Activated T-cell treated with anti-CD3 and anti-CD28 coated beads for 48 hours (primary cell): ENCODE data around the gene RHEX.

Experiments used
- DNase-seq: peaks from one replicate; pipeline ENCODE4 v3.0.0-alpha.2; 2020; ENCODE audit warnings: low read depth

Gene RHEX

DNA sequence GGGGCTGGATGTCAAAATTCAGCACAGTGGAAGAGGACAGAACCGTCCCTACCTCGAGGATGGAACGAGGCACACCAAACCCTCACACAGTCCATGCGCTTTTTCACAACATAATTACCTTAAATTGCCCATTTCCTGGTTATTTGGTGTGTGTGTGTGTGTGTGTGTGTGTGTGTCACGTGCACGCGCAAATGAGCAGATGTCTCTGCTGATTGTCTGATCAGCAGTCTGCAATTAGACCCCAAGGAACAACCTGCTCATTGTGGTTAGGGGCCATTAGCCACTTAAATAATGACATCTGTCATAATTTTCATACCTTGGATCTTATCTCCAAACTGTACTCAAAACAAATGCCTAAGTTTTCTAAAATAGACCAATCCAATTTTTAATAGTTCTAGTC is 41.1 kb downstream of the RHEX start:
- DNase-seq = no peak

DNA sequence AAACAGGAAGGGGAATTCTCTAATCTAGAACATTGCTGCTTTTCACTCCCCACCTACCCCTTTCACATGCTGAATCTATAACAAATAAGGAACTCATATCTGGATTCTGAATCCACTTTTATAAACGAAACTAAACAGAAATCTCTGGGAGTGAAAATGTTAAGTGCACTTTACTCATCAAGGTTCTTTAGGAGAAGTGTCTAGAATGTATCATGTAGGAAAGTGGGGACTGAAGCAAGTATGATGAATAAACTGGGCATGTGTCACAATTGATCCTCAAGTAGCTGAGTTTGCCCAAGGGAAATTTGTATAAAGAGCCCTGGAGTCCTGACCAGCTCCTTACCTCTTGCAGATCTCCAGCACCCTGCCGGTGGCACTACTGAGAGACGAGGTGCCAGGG is 44.4 kb downstream of the RHEX start:
- DNase-seq = no peak

DNA sequence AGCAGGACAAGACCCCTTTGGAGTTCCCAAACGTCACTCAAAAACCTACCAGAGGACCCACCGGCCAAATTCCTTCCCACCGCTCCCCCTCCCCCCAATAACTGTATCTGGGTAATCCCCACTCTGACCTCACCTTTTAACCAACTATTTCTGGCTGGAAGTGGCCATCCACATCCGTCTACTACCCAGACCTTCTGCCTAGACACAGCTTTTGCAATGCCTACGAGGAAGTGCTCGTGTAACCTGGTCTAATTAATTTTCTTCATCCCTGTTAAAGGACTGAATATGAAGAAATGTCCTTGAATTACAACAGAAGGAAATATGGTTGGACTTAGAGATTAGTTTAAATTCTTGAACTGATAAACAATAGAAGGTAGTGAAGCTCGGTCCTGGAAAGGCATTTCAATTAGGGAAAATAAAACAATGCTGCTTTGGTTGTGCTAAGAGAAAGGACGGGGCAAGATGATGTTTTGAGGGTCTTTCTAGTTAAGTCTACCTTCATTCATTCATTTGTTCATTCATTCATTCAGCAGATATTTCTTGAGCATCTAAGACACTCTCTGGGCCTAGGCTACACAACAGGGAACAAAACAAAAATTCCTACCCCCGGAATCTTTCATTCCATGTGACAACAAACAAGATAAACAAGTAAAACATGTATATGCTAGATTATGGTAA is 45.4 kb downstream of the RHEX start:
- DNase-seq = no peak

DNA sequence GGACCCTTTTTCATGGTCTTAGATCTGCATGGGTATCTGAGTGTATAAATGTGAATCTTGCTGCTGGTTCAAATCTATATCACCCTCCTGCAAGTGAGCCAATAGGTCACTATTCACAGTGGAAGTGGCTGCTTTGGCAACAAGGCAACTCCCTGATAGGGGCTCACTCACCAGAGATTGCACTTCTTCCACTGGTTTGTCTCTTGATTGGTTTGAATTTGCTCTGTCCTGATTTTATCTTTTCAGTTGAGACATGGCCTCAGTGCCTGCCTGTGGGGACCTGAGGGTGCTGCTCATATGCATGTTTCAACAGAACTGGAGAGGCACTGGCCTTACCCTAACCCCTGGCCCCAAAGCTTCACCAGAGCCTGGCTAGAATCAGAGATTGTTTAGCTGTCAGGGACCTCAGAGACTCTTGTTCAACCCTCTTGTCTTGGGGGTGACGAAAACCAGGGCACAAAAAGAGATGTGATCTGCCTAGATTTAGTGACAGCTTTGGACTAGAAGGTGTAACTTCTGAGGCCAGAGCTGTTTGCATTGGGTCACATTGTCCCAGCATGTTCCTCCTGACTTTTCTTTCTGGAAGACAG is 47.3 kb downstream of the RHEX start:
- DNase-seq = no peak

DNA sequence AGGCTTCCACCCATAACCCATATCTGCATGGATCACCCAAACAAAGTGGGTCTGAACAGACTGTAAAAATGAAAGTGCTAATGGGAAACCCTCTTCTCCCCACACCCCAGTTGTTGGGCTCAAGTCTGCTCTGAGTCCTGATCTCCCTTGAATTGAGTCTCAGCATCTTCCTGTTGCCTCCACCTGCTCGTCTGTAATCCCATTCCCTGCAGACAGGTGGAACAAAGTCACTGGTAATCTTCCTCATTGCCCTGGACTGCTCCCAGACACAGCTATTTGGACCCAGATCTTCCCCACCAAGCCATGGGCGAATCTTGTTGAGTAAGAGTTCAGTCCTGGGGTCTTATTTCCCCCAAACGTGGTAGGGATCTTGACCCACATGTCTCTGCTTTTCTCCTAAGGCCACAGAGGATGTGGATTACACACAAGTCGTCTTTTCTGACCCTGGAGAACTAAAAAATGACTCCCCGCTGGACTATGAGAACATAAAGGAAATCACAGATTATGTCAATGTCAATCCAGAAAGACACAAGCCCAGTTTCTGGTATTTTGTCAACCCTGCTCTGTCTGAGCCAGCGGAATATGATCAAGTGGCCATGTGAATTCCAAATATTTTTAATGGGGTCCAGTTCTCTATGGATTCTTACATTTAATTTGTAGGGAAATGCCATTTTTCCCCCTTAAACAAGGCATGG is 48.5 kb downstream of the RHEX start:
- no peak for DNase-seq

DNA sequence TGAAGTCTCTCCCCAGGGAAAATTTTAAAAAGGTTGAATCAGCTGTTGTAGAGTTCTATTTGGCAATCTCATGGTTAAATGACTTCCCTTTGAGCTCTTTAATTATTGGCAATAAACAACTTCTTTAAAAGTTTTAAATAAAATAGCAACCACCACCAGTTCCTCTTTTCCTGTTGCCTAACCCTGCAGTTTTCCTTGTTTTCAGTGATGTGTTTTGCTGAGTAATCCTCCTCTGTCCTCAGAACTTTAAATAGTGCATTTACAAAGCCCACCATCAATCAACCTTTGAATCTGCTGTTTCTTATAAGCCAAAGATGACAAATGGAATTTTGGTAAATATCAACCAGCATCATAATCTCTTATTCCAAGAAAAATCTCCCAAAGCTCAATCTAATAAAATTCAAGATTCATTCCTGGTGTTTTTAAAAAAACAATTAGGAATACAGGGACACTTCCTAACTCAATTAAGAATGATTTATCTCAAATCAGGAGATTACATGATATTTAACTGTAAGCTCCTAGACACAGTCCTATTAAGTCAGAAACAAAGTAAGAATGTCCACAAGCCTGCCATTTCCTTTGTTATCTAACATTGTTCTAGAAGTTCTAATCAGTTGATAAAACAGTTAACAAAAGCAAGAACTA is 49.4 kb downstream of the RHEX start:
- no peak for DNase-seq

DNA sequence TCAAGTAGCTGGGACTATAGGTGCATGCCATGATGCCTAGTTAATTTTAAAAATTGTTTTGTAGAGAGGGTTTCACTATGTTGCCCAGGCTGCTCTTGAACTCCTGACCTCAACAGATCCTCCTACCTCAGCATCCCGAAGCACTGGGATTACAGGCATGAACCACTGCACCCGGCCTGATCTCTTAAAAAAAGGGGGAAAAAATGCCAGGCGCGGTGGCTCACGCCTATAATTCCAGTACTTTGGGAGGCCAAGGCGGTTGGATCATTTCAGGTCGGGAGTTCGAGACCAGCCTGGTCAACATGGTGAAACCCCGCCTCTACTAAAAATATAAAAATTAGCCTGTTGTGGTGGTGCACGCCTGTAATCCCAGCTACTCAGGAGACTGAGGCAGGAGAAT is 51.0 kb downstream of the RHEX start:
- DNase-seq = no peak

DNA sequence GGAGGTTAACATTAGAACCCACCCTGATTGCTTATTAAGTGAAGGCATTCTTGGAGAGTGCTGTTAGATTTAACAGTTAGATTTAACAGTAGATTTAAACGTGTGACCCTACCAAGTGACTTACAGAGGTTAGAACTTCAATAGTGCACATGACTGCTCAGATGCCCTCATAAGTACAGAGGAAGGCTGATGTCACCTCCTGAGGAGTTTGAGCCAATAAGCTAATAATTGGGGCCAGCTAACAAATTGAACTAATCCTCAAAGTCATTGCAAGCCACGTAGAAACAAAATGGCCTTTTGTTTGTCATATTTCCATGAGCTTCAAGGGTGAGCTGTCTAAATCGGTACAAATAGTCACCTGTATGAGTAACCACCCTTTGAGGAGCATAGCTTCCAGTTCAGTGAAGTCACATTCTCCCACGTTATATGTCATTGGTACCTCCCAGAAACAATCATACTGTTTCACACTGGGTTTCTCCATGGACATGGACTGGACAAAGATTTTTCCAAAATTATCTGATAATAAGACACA is 52.6 kb downstream of the RHEX start:
- DNase-seq = no peak

DNA sequence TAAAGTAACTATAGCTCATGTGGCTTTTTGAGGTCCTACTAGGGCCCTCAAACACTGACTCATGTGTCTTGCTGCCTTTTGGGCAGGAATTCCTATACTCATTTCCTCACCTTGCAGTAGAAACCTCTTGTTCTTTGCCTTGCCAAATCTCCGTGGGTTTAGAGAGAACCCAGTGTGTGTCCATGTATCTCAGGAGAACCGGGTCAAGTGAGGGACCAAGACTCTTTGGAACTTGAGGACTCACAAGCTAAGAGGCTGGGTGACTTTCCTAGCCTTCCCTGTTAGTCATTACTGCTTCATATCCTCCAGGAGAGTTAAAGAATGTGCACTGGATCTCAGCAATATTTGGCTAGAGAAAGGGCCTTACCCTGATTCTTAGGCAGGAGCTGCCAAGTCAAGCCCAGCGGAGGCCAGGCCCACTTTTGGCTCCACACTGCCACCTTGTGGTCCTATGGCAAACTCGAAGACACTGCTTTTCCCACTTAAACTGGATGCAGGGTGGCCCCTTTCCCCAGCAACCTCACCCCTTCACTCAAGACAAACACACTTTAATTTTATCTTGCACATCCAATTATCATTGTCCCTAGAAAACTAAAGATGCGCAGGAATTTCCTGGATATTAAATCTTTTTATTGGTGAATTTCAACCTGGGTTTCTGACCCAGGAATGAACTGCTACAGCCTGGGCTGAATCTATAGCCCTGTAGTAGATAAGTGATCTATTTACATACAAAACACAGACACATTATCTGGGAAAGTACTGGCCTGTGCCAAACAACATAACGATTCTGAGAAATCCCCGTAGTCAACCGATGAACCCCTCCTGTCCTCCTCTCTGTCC is 53.6 kb downstream of the RHEX start:
- DNase-seq = peak; percentile 67

DNA sequence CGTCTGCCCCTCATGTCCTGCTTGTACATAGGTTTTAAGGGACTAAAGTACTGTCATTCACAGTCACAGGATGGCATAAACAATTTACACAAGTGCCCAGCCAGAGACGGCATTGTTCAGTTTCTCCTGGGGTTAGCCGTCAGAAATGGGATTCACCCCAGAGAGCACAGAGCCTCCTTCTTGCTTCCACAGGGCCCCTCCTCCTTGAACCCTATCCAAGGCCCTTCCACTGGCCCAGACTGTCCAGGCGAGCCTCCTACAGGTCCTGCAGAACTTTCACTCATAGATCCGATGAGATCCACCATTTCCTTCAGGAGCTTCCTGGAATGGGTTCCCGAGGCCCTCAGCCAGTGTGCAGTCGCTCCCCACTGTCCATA is 54.2 kb downstream of the RHEX start:
- DNase-seq = no peak

DNA sequence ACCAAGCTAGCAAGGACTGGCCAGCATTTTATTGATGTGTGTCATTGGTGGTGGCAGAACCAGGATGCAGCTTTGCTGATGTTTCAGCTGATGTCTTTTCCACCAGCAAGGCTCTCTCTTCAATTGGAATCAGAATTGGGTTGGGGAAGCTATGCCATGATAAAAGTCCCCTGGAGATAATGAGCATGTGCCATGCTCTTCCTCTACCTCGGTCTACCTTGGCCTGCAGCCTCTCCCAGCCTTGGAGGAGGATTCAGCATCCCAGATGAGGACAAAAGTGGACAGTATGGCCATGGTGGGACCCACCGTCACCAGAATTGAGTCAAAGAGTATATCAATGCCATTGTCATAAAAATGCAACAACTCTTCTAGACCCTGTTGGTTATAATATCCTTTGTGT is 55.7 kb downstream of the RHEX start:
- no peak for DNase-seq

DNA sequence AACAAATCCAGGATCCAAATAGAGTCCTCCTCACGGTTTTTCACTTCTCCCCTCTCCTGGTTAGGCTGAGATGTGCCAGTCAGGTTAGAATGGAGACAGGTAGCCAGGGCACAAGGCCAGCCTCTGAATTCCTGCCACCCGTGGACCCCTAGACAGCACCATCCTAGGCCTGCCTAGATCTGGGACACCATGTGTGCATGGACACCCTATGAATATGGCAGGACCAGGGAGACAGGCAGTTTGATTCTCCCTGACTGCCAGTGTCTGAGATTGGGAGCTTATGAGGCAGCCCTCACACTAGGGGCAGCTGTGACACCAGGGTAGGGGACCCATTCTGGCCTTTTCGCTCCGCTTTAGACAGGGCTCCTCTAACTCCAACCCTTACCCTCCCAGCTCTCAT is 56.7 kb downstream of the RHEX start:
- DNase-seq = no peak

DNA sequence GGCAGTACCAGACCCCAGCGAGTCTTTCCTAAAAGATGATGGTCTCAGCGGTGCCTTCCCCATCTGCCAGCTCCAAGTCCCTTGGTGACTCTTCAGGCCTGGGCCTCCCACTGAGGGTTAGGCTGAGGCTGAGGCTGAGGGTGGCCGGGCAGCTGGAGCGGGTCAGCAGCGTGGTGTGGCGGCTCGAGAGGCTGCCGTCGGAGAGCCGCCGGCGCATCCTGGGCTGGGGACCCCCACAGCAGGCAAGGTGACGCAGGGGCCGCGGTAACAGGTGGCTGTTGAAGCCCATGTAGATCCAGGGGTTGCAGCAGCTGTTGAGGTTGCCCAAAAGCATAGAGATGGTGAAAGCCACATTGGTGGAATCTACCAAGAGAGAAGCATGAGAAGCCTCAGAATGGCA is 57.2 kb downstream of the RHEX start:
- DNase-seq = no peak

DNA sequence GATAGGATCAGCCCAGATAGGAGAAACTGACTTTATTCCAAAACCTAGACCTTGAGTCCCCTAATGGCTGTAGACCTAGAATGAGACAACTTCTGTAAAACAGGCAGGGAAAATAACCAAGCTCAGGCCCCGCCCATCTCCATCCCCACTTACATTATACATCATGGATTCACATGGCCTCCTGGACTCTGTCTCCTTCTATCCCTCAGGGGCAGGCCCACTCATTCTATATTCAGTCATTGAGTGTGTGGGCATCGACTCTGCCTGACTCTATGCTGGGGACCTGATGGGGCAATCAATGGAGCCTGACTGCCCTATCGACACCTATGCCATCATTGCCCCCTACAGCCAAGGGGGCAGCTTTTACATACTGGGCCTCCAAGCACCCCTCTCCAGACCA is 57.8 kb downstream of the RHEX start:
- DNase-seq = no peak

DNA sequence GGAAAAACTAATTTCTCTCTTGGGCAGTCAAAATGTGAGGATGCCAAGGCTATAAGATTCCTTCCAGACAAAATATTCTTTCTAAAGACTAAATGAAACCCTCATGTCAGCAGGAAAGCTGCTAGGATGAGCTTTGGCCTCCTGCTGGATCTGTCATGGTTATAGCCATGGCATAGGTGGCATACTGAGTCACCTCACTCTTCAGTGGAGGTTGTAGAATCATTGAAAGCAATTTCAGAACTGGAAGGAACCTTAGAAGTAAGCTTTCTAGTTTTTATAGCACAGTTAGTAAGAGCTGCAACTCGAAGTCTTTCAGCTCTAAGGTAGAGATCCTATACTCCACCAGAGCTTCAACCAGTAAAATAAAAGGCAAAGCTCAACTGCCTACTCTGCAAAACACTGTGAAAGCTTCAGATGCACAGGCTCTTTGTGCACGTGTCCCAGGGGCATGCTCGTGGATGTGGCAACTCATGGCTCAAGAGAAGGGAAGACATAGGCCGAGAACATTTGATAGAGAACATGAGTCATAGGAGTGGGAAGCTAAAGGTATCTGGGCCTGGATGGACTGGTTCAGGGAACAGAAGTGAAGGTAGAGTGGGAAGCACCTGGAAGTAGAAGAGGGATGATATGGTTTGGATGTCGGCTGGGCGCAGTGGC is 58.4 kb downstream of the RHEX start:
- DNase-seq = no peak

DNA sequence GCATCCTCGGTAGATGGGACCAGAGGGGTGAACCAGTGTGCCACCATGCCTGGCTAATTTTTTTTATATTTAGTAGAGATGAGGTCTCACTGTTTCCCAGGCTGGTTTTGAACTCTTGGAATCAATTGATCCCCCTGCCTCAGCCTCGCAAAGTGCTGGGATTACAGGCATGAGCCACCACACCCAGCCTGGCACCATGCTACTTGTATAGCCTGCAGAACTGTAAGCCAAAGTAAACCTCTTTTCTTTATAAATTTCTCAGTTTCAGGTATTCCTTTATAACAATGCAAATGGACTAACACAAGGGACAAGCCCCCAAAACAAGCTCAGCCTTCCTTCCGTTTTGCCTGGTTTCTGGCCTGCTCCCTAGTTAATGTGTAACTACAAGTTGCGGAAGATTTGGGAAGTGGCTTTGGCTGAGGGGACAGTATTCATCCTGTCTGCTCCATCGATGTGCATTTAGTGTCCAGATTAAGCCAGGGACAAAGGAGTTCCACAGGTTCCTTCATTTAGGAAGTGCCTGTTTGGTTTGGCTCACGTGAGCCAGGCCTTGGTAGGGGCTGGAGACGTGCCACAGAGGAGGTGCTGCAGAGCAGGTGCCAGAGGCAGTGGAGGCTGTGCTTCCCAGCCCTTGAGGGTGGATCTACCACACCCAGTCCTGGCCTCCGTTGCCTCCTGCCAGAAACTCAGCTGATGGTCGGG is 59.8 kb downstream of the RHEX start:
- no peak for DNase-seq

DNA sequence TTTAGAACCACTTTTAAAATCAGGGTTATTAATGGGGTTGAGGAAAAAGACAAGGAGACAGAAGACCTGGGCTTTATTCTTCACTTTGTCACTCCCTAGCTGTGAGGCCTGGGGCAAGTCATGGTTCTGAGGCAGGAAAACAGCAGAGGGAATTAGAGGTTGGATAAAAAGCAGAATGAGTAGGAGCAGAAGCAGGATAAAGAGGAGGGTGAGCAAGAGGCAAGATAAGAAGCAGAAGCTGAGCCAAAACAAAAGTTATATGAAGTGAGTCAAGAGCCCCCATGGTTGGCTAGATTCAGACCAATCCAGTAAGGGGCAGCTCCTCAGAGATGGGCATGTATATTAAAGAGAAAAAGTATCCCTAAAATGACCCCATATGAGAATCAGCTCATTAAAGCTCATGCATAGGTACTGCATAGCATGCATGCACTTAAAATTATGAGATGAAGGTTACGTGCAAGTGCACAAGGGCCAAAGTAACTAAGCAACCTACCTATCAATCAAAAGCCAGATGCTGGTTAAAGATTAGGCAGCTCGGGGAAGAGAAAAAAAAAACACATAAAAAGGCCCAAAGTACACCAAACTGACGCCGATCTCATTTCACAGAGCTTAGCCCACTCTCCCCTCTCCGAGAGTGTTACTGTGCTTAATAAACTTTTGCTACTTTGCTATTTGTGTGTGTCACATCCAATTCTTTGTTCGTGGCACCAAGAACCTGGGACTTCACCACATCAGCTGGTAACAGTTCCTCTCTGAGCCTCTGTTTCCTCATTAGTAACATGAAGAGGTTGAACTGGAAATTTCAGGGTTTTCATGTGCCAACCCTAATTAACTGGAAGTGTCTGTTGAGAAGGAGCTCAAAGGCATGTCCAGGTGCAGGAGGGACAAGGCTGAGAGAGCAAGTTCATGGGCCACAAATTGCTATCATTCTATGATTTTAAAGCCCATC is 62.0 kb downstream of the RHEX start:
- DNase-seq = no peak

DNA sequence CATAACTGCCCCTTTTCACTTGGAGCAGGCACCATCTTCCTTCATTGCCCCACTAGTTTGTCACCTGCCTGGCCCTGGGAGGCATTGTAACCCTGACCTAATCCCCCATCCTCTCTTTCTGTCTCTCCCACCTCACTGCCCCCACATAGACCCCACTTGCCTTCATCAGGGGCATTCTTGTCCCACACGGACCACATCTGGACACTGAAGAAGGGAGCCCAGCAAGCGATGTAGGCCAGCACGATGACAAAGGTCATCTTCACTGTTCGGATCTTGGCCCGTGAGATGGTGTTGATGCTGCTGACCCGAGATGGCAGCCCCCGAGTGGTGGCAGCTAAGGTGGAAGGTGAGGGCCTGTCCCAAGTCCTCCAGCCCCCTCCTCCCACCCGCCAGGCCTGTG is 62.8 kb downstream of the RHEX start:
- DNase-seq = no peak

DNA sequence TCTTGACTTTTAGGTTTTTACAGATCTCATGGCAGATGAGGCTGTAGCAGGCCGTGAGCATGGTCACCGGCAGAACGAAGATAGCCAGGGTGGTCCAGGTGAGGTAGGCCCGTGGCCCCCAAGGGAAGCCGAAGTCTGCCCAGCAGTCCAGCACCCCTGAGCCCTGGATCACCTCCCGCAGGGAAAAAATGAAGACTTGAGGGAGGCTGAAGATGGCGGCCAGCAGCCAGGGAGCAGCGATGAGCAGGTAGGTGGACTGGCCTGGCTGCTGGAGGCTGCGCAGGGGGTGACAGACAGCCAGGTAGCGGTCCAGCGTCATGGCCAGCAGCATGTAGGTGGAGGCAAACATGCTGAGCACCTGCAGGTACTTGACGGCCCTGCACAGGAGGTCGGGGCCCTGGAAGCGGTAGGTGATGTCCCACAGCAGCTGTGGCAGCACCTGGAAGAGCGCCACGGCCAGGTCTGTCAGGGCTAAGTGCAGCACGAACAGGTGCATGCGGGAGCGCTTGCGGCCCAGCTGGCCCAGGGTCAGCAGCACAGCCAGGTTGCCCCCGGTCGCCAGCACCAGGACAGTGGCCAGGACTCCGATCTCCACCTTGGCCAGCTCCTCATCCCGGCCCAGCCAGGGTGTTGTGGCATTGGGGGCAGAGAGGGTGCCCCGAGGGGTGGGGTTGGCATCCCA is 63.4 kb downstream of the RHEX start:
- DNase-seq = no peak
